ACHN (cell line): Measurements from ENCODE around the gene PYGO2.
A peak's percentile ranks its signal among the peaks of the same experiment; 100 is the strongest.
"Not testable (repeated sequence)": the region's sequence is repeated elsewhere in the genome, so short reads cannot be mapped to it uniquely, and the experiment has no call there.

ENCODE experiments used
- DNase-seq: peaks from one replicate; pipeline ENCODE4 v3.0.0-alpha.2; 2015
- in situ Hi-C: cut with HindIII; loops from 2 replicates; pipeline ENCODE4 v1.10.0; 2017; ENCODE audit warnings: low sequenced_read_pairs, low pct_ligation_motif_present, low pct_unique_long_range_greater_than_20kb

Gene PYGO2

DNA sequence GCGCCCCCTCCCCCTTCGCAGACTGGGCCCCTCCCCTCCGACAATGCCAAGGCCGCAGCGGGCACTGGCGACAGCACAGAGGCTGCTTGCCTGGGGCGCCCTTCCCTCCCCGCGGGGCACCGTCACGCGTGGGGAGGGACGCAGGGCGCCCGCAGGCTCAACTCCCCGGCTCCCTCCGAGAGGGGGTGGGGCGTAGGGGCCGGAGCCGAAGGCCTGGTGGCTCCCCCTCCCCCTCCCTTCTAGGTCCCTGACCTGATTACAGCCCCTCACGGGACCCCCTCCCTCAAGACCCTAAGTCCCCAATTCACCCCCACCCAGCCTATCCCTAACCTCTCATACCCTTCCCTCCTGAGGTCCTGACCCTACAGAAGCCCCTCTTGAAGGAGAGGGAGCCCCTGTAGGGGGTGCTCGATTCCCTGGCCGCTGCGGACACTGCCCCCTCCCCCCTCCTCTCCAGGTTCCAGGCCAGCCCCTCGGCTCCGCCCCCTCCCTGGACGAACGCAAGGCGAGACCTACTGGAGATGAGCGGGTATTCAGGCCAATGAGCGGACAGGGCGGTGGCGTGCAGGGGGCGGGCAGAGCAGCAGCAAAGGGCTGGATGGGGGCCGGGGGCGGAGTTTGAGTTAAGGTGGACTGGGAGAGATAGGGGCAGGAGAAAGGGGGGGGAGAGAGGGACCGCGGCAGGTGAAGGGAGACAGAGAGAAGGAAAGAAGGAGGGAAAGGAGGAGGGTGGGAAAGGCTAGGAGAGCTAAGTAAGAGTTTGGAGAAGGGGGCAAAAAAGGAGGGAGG, 40.3 kb upstream of the PYGO2 start:
- in situ Hi-C loops, result no loop called here
- peak; percentile 99 for DNase-seq

DNA sequence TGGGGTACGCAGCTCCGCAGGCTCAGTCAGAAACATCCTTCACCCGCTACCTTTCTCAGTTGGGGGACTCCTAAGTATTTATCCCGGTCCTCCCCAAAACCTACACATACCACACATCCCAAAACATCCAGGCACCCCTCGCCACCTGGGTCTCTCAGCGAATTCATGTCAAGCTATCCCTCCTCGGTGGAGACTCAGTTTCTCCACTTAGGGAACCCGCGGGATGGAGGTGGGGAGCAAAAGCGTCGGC, 39.8 kb upstream of the PYGO2 start:
- in situ Hi-C loops, result no loop called here
- DNase-seq, result no peak

DNA sequence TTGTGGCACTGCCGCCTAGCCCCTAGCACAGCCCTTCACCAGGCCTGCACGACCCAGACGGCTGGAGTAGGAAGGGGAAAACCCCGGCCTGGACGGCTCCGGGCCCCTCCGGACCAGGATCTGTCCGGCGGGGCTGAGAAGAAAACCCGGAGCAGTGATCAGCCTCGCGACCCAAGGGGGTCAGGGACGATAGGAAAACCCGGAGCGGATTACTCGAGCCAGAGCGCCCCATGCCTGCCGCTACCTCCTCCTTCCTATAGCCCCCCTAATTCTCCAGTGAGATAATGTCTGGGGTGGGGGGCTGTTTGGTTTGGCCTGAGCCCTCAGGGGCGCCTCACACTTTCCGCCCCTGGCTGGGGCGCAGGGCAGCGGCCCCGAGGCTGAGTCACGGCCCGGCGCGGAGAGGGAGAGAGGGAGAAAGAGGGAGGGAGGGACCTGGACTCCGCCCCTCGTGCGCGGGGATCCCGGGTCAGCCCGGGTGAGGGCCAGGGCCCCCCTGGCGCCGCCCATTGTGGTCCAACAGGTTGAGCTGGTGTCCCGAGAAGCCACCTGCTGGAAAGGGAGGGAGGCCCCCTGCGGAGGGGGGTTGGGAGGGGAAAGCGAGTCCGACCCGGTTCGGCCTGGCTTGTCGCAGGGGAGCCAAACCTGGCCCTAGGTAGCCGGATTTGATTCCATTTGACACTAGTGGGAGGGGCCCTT, 39.3 kb upstream of the PYGO2 start:
- DNase-seq, result peak; percentile 94
- in situ Hi-C loops, result no loop called here

DNA sequence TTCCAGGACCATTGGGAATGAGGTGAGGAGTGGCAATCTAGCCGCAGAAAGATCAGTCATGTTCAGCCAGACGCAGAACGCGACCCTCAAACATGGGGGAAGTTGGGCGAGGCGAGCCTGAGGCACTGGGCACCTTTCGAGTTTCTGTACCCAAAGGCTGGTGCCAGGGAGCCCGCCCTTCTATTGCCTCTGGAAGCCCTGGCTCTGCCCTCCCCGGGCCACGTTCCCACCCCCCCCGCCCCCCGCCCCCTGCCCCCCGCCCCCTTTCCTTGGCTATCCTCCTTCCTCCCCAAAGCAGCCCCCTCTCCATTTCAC, 38.8 kb upstream of the PYGO2 start:
- in situ Hi-C loops, result no loop called here

DNA sequence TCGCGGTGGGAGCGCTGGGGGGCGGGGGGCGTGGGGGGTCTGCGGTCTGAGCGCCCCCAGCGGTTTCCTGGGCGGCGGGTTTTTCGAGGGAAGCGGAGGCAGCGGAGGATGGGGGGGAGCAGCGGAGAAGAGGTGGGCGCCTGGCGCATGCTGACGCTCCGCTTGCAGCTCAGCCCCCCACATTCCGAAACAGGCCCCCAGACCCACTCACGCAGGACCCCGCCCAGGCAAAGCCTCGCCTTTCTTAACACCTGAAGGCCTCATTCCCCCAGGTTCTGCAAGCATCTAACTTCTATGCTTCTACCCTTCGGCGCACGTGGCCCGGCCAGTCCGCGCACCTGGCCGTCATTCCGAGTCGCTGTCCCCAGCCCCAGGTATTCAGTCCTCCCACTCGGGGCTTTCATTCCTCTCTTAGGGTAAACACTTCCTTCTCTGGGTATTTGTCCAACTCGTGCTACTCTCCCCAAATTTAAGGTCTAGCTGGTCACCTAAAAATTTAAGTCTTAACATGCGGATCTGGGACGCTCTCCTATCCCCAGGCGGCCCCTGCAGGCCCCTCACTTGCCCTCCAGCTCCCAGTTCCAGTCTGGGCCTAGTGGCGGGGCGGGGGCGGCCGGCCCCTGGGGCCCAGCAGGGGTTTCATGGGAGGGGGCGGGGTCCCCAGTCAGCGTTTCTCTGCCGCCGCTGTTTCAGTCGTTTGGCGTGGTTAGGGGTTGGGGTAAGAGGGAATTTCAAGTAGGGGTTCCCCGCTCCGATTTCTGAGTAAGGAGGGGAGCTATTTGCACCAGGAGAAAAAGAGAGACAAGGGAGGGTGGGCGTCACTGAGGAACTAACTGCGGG, 38.2 kb upstream of the PYGO2 start:
- in situ Hi-C loops, result no loop called here
- no peak for DNase-seq

More for the DNA sequence above, 38.8 kb upstream of the PYGO2 start:
- DNase-seq, result no peak

DNA sequence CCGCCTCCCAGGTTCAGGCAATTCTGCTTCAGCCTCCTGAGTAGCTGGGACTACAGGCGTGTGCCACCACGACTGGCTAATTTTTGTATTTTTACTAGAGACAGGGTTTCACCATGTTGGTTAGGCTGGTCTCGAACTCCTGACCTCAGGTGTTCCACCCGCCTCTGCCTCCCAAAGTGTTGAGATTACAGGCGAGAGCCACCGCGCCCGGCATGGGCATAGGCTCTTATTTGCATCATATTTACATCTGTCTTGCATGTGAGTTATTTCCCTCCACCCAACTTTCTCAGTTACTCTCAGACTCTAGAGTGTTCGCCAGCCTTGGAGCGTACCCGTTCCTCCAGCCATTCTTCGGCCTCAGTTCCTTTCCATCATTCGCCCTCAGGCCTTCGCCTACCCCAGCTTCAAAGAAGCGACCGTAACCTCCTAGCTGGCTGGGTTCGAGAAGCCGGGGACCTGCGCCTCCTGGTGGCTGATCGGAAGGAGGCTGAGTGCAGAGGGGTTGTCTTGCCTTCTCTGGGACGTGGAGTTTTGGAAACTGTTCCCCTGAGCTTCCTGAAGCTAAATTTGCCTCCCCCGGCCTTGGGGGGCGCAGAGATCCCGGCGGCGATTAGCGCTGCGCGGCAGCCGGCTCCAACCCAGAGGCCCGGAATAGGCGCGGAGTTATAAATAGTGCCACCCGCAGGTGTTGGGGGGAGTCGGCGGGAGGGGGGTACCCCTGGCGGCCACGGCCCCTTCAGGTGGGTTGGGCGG, 37.4 kb upstream of the PYGO2 start:
- in situ Hi-C loops, result no loop called here
- DNase-seq, result peak; percentile 76

DNA sequence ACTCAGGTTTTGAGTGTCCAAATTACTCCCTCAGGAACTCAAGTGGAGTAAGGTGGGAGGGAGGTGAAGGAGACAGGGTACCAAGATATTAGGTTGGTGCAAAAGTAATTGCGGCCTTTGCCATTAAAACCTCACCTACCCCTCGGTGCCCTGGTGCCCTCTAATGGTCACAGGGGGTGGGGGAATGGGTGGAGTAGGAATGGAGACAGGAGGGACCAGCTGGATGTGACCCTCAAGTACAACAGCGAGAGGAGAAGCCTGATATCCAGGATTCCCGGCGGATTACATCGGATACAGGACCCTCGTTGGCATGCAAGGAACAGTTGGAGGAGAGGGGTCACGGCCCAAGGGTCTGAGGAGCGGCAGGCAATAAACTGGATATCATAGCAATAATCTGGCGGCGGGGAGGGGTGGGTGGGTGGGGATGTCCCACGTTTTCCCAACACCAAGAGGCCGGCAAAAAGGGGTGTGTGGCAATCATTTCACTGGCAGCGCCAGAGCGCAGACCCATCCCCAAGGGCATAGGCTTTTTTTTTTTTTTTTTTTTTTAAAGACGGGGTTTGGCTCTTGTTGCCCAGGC, 36.7 kb upstream of the PYGO2 start:
- no peak for DNase-seq

DNA sequence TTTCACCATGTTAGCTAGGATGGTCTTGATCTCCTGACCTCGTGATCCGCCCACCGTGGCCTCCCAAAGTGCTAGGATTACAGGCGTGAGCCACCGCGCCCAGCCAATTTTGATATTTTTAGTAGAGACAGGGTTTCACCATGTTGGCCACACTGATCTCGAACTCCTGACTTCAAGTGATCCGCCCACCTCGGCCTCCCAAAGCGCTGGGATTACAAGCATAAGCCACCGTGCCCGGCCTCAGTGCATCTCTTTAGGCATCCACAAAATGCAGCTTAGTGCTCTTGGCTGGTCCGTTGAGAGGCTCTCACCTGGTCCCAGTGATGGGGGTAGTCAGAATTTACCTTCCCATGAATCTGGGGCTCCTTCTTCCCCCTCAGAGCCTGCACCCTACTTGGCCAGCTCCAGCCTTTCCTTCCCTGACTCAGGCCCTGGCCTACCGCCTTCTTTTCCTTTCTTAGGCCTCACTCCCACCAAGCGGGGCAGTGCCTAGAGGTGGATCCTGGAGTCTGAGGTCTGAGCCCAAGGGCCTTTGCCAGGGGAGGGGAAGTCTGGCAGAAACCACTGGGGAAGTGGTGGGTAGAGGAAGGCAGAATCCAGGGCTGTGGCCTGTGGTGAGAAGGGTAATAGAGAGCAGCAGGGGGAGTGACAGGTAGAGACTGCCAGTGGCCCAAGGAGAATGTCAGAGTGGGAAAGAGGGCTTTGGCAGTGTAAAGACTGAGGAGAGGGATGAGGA, 35.6 kb upstream of the PYGO2 start:
- no peak for DNase-seq
- in situ Hi-C loops, result no loop called here

More for the DNA sequence above, 36.7 kb upstream of the PYGO2 start:
- in situ Hi-C loops, result no loop called here

DNA sequence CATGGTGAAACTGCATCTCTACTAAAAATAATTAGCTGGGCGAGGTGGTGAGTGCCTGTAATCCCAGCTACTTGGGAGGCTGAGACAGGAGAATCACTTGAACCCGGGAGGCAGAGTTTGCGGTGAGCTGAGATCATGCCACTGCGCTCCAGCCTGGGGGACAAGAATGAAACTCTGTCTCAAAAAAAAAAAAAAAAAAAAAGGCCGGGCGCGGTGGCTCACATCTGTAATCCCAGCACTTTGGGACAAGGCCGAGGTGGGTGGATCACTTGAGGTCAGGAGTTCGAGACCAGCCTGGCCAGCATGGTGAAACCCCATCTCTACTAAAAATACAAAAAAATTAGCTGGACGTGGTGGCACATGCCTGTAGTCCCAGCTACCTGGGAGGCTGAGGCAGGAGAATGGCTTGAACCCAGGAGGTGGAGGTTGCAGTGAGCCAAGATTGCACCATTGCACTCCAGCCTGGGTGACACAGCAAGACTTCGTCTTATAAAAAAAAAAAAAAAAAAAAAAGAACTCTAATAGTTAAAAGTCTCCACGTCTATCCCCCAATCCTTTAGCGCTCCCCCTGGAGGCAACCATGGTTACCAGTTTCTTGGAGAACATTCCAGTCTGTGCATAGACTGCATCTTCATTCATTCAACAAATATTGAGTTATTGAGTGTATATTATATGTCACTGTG, 33.9 kb upstream of the PYGO2 start:
- in situ Hi-C loops, result not testable (repeated sequence)
- peak; percentile 83 for DNase-seq

DNA sequence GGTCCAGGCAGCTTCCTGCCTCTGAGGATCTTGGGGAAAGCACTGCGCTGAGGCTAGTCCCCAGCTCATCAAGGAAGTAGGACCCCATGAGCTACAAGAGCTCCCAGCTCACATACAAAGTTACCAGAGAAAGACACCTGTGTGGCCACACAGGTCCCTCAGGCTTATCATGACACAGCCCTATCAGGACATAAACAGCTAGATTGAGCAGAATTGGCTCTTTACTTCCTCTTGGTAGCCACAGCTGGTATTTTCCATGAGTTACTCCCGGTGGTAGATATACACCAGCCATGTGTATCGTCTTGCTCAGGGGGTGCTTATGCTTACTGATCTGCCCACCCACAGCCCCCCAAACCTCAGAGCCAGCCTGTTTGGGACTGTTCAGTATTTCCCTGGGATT, 33.0 kb upstream of the PYGO2 start:
- in situ Hi-C loops, result no loop called here
- DNase-seq, result no peak

DNA sequence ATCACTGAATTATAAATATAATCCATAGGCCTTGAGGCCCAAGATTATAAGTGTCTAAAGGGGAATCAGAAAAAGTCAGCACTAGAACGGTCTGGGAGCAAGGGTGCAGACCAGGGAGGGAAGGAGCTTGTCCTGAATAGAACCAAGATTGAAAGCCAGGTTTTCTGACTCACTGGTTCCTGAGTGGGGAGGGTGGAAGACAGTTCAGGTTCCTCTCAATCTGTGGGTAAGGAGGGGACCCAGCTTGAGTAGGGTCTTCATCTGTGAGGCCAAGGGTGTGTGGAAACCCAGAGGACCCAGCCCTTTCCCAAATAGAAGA, 32.6 kb upstream of the PYGO2 start:
- DNase-seq, result no peak
- in situ Hi-C loops, result no loop called here

DNA sequence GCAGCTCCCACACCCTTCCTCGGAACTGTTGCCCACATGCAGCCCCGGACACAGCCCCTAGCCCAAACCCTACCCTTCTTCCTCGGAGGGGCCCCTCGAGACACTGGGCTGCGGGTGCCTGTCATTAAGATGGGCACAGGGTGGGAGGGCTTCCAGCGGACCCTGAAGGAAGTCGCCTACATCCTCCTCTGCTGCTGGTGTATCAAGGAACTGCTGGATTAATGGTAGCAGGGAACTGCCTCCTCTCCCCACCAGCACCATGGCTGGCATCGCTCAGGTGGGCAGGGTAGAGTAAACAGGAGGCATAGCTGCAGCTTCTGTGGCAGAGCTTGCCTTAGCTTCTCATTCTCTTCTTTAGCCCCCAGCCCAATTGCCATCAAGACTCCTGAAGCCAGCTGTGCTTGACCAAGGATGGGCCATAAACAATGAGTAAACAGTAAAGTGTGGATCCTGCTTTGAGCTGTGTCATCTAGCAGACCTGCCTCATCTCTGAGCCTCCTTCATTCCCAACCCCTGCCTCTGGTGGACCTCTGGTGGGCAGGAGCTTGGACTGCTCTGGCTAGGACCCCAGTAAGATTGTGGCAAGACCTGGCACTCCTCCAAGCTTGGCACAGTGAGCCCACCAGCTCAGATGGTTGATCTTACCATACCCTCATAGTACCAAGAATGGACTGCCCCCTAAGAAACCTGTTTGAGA, 32.1 kb upstream of the PYGO2 start, which contains the start of gene LENEP:
Gene LENEP, plus strand, starts transcription at position 15 of the 697 bp plus-strand sequence. Its CDS starts 22 bp downstream, at position 37.
- no peak for DNase-seq
- in situ Hi-C loops, result no loop called here

DNA sequence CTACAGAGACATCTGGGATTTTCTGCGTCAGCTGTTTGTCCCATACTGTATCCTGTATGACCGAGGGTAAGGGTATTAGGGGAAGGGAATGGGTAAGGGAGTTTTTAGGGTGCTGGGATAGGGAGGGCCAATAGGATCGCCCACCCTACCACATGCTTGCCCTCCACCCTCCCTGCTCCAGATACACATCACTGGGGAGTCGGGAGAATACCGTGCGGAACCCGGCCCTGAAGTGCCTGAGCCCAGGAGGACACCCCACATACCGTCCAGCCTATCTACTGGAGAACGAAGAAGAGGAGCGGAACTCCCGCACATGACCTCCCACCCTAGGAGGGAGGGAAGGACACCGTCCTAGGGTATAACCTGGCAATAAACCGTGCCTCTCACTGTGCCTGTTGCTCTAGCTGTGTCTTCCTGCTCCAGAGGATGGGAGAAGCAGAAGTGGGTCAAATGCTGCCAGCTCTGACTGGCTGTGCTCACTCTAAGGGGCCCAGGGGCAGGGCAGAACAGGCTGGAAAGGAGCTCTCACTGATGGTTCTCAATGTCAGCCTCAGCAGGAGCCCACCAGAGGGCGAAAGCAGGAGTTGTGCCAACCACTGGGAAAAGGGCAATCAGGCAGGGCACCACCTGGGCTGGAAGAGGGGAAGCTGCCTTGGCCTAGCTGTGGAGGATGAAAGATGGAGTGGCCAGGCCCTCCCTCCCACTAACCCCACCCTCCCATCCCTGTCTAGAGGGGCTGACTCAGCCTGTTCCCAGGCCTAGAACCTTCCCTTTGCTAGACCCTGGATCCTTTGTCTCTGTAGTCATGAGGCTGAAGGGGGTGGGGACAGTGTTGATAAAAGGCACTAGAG, 31.4 kb upstream of the PYGO2 start:
- DNase-seq, result peak; percentile 57
- in situ Hi-C loops, result no loop called here

DNA sequence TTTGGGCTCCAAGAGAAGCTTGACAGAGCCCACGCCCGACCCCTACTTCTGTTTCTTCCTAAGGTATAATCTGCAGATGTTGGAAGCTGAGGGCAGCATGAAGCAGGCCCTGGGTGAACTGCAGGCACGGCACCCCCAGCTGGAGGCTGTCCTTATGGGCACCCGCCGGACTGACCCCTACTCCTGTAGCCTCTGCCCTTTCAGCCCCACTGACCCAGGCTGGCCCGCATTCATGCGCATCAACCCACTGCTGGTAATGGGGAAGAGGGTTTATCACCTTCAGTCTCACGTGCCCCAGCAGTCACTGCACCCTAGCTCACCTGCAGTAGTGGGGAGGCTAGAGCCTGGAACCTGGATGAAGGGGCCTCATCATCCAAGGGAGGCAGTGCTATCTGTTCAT, 28.7 kb upstream of the PYGO2 start:
- DNase-seq, result no peak
- in situ Hi-C loops, result no loop called here

DNA sequence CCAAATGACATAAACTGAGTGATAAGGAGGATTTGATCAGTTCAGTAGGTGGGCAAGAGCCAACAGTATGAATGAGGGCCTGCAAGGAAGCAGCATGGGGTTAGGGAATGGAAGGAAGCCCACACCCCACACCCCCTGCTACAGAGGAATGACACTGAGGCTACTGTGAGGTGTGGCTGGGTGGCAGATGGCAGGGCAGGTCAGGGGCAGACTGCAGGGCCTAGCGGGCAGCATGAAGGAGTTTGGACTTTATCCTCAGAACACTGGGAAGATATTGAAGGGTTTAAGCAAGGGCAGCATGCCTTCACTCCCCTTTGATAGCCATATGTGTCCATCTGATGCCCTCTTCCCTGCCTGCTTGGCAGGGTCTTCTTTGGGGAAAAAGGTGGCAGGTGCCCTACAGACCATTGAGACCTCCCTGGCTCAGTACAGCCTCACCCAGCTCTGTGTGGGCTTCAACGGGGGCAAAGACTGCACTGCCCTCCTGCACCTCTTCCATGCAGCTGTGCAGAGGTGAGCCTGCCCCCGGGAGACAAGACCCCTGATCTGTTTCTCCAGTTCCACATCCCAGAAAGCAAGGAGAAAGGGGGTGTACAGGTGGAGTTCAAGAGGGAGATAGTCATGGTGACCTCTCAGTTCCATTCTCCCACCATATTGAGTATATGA, 27.7 kb upstream of the PYGO2 start:
- no peak for DNase-seq
- in situ Hi-C loops, result no loop called here
